ENCODE results near the gene RNF207.

GRCh38 chr1:6165441-6165985 is 40.4 kb upstream of the RNF207 start:
- TF ChIP-seq LARP7 (IDR thresholded peaks at IDR 0.05) = no peak
- TF ChIP-seq TAF1 (IDR thresholded peaks at IDR 0.05; ENCODE audit: borderline replicate concordance, low read depth, low read length) = no peak
- TF ChIP-seq, protein P1, sequence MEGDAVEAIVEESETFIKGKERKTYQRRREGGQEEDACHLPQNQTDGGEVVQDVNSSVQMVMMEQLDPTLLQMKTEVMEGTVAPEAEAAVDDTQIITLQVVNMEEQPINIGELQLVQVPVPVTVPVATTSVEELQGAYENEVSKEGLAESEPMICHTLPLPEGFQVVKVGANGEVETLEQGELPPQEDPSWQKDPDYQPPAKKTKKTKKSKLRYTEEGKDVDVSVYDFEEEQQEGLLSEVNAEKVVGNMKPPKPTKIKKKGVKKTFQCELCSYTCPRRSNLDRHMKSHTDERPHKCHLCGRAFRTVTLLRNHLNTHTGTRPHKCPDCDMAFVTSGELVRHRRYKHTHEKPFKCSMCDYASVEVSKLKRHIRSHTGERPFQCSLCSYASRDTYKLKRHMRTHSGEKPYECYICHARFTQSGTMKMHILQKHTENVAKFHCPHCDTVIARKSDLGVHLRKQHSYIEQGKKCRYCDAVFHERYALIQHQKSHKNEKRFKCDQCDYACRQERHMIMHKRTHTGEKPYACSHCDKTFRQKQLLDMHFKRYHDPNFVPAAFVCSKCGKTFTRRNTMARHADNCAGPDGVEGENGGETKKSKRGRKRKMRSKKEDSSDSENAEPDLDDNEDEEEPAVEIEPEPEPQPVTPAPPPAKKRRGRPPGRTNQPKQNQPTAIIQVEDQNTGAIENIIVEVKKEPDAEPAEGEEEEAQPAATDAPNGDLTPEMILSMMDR (IDR thresholded peaks at IDR 0.05 in 2 of 3, conservative IDR thresholded peaks at IDR 0.05 in 1 of 3; ENCODE audit: control insufficient read depth in 2 of 3, extremely low read depth in 1 of 3, insufficient read depth in 1 of 3, low read depth in 3 of 3, low read length in 3 of 3) = no peak

All from GM12878 (cell line).